Sigmoid colon (tissue), 7 donors: ENCODE data around the gene UBE2B. TPM values are rescaled to one million over a fixed set of nuclear protein-coding genes. Genes with fewer than 3 reads are reported as not detected.
A peak's percentile ranks its signal among the peaks of the same experiment; 100 is the strongest.

Experiments used
- DNase-seq: peaks from one replicate; pipeline ENCODE4 v3.0.0-alpha.2; 2019
- H3K27ac ChIP-seq, 4 donors: fragments of 200-600 bp; sonication (generic); one replicate each; pipeline ENCODE4 v1.5.1; 2016 to 2019; ENCODE audit warnings: mild to moderate bottlenecking in 1 of 4
- H3K27me3 ChIP-seq, 3 donors: fragments of 200-600 bp; sonication (generic); one replicate each; pipeline ENCODE4 v1.5.1; 2019; ENCODE audit warnings: mild to moderate bottlenecking in 1 of 3
- H3K36me3 ChIP-seq, 4 donors: fragments of 200-600 bp; sonication (generic); one replicate each; pipeline ENCODE4 v1.5.1; 2016 to 2019
- H3K4me1 ChIP-seq, 4 donors: fragments of 200-600 bp; sonication (generic); one replicate each; pipeline ENCODE4 v1.5.1; 2017 to 2019
- H3K4me3 ChIP-seq, 4 donors: fragments of 200-600 bp; sonication (generic); one replicate each; pipeline ENCODE4 v1.5.1; 2017 to 2019; ENCODE audit warnings: mild to moderate bottlenecking in 2 of 4, moderate library complexity in 1 of 4
- H3K9me3 ChIP-seq, 4 donors: fragments of 200-600 bp in 3 of 4; sonication (generic) in 3 of 4; one replicate each; pipeline versions ENCODE4 v1.5.1 to v1.6.1; 2013 to 2019
- EP300 ChIP-seq, 4 donors: sonication (generic); formaldehyde crosslinking; IDR thresholded peaks; one replicate each; pipeline ENCODE4 v1.6.1; 2017; ENCODE audit warnings: antibody characterized with exemption in 4 of 4
- POLR2A ChIP-seq, 2 donors: fragments of 450-650 bp; IDR thresholded peaks; one replicate each; pipeline ENCODE4 v1.6.1; 2016; ENCODE audit warnings: antibody characterized with exemption in 2 of 2, mild to moderate bottlenecking in 2 of 2, moderate library complexity in 2 of 2
- POLR2AphosphoS5 ChIP-seq, 4 donors: sonication (generic); formaldehyde crosslinking; IDR thresholded peaks; one replicate each; pipeline ENCODE4 v1.6.1; 2017; ENCODE audit warnings: antibody characterized with exemption in 4 of 4
- WGBS, 2 donors: extraction: QIAGEN DNeasy Blood & Tissue Kit; methylation state at CpG; one replicate each; pipeline ENCODE4 v1.1.7; 2013; 5-methylcytosine and 5-hydroxymethylcytosine counted together
- intact Hi-C: fragments of 100-400 bp; cut with DNase I; formaldehyde crosslinking; loops from one replicate; pipeline ENCODE4 v1.15.1; 2023
- polyA plus RNA-seq, 3 donors: library from polyadenylated mRNA; stranded (reverse); fragments of 200-250 nt; gene quantifications; one replicate each; pipeline ENCODE4 v1.2.3, GENCODE V29; 2013
- total RNA-seq, 4 donors: library from RNA; depleted of rRNA; stranded (reverse); fragments of >200 nt; gene quantifications; one replicate each; pipeline ENCODE4 v1.1.0, GENCODE V29; 2016
- TF ChIP-seq, protein P1 (sequence below), 4 experiments: fragments of 450-650 bp in 3 of 4; fragments of 200-600 bp in 1 of 4; IDR thresholded peaks; one replicate each; pipeline ENCODE4 v1.5.1; 2016 to 2019; ENCODE audit warnings: antibody characterized with exemption in 4 of 4, mild to moderate bottlenecking in 3 of 4, moderate library complexity in 2 of 4
- donor health status: healthy with polysubstance abuse.
- donor health status: Bipolar disorder and iron deficiency.
- donor health status: healthy.

The UBE2B gene
- total and polyA plus RNA-seq, 7 donors: 66.8 to 158 (median 98.1) TPM

DNA sequence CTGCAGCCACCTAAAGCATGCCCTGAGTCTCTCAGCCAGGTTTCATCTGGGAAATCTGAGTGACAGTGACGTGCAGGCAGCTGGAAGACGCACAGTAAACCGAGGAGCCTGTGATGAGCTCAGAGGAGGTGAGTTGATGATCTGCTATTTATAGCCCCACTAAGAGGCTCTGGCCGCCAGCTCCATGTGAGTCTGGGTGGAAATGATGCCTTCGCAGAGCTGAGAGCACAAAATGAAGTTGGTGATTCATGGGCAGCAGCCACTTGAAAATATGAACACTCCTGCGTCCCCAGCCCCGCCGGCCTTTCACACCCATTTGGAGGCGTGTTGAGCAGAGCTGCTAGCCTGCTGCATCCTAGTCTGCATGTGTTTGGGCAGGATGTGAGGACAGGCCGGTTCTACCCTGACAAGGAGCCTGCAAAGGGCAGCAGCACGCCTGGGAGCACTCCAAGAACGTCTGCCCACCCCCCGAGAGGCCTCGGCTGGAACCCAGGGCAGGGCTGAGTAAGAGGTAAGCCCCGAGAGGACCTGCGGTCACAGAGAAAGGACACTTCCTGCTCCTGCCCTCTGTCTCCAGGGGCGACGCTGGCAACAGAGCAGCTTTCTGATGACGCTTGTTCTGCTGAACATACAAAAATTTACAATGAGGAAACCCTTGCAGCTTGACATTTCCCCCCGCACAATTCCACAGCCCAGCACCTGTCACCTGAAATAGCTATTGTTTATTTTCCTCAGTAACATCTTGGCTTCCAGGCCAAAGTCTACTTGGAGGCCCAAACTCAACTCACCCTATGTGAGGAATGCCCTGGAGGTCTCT lies 65.4 kb downstream of the UBE2B start:
- Histone ChIP-seq H3K4me1 (peaks cover 0 to 39% (median 38%) of the 10 kb centered on the region in 4 donors), H3K27ac (peak overlapping the region; percentile 22 to 85 (median 81)), H3K4me3 (no peak overlapping the region), H3K36me3 (no peaks in the 10 kb centered on the region), H3K9me3 (no peaks in the 10 kb centered on the region), H3K27me3 (no peaks in the 10 kb centered on the region)
- 3 to 18% methylated on average over 20 of the region's 20 CpGs for WGBS, 2 donors
- TF ChIP-seq, protein P1, sequence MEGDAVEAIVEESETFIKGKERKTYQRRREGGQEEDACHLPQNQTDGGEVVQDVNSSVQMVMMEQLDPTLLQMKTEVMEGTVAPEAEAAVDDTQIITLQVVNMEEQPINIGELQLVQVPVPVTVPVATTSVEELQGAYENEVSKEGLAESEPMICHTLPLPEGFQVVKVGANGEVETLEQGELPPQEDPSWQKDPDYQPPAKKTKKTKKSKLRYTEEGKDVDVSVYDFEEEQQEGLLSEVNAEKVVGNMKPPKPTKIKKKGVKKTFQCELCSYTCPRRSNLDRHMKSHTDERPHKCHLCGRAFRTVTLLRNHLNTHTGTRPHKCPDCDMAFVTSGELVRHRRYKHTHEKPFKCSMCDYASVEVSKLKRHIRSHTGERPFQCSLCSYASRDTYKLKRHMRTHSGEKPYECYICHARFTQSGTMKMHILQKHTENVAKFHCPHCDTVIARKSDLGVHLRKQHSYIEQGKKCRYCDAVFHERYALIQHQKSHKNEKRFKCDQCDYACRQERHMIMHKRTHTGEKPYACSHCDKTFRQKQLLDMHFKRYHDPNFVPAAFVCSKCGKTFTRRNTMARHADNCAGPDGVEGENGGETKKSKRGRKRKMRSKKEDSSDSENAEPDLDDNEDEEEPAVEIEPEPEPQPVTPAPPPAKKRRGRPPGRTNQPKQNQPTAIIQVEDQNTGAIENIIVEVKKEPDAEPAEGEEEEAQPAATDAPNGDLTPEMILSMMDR (IDR thresholded peaks at IDR 0.05): no peak
- TF ChIP-seq POLR2AphosphoS5 (IDR thresholded peaks at IDR 0.05) (peak in 2 of 4 donors; percentile 3 to 61), EP300 (IDR thresholded peaks at IDR 0.05) (peak in 1 of 4 donors; percentile 50), POLR2A (IDR thresholded peaks at IDR 0.05) (no peak)
- DNase-seq: peak; percentile 82
- intact Hi-C loops: no loop called here

- Histone ChIP-seq H3K27ac (peak overlapping the region; percentile 22 to 85 (median 81)), H3K36me3 (no peaks in the 10 kb centered on the region), H3K4me3 (no peak overlapping the region), H3K27me3 (no peaks in the 10 kb centered on the region), H3K9me3 (no peaks in the 10 kb centered on the region), H3K4me1 (peaks cover 0 to 39% (median 38%) of the 10 kb centered on the region in 4 donors)
- intact Hi-C loops: no loop called here
- TF ChIP-seq, protein P1 (IDR thresholded peaks at IDR 0.05): no peak
- no peak for TF ChIP-seq POLR2AphosphoS5 (IDR thresholded peaks at IDR 0.05)
- 67 to 84% methylated on average over 4 of the region's 4 CpGs for WGBS, 2 donors
- DNase-seq: no peak
Measured at GRCh38 chr5:134437340-134437846, 66.0 kb downstream of the UBE2B start.

- Histone ChIP-seq H3K4me3 (no peak overlapping the region), H3K36me3 (no peaks in the 10 kb centered on the region), H3K27me3 (no peaks in the 10 kb centered on the region), H3K4me1 (peaks cover 0 to 39% (median 38%) of the 10 kb centered on the region in 4 donors), H3K27ac (peak overlapping the region; percentile 72 to 85 (median 81)), H3K9me3 (no peaks in the 10 kb centered on the region)
- TF ChIP-seq POLR2A (IDR thresholded peaks at IDR 0.05) (no peak), POLR2AphosphoS5 (IDR thresholded peaks at IDR 0.05) (no peak), EP300 (IDR thresholded peaks at IDR 0.05) (no peak)
- TF ChIP-seq, protein P1 (IDR thresholded peaks at IDR 0.05): no peak
- intact Hi-C loops: no loop called here
- 69 to 77% methylated on average over 7 of the region's 7 CpGs for WGBS, 2 donors
- no peak for DNase-seq
Measured at GRCh38 chr5:134437847-134438581, 66.6 kb downstream of the UBE2B start.

DNA sequence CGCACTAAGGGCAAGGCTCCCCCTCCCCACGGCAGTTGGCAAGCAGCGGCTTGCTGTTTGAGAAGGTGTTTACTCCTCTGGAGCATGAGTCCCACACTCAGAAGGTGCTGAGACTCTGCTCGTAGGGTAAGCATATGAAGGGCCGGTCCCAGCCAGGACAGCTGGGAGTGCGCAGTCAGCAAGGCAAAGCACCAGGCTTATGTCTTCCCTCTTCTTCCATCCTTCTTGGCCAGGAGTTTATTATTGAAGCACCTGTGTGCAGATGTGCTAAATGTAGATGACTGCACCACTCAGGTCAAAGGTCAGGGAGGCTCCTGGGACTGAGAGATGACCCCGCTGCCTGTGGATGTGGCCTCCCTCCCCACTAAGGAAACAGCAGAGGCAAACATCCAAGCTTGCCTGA lies 67.4 kb downstream of the UBE2B start:
- no peak for TF ChIP-seq POLR2A (IDR thresholded peaks at IDR 0.05)
- TF ChIP-seq EP300 (IDR thresholded peaks at IDR 0.05): no peak
- no peak for TF ChIP-seq POLR2AphosphoS5 (IDR thresholded peaks at IDR 0.05)
- TF ChIP-seq, protein P1 (IDR thresholded peaks at IDR 0.05): no peak
- Histone ChIP-seq H3K36me3 (no peaks in the 10 kb centered on the region), H3K4me1 (peaks cover 0 to 39% (median 38%) of the 10 kb centered on the region in 4 donors), H3K27ac (peak overlapping the region; percentile 72 to 85 (median 81)), H3K9me3 (no peaks in the 10 kb centered on the region), H3K4me3 (no peak overlapping the region), H3K27me3 (no peaks in the 10 kb centered on the region)
- intact Hi-C loops: loop anchor here (1.0 kb wide), 2 partner anchors 27 to 86 kb away; no protein-coding TSS in a partner anchor
- 83 to 89% methylated on average over 7 of the region's 7 CpGs for WGBS, 2 donors
- no peak for DNase-seq
